GM18909 (cell line): Measurements from ENCODE around the gene CALML6.

Experiments used
- ATAC-seq: cut with Tn5 transposase; IDR thresholded peaks from one replicate; pipeline ENCODE4 v1.9.1; 2021; ENCODE audit warnings: mild to moderate bottlenecking; ENCODE audit not compliant: unreplicated experiment, poor library complexity

The CALML6 gene

DNA sequence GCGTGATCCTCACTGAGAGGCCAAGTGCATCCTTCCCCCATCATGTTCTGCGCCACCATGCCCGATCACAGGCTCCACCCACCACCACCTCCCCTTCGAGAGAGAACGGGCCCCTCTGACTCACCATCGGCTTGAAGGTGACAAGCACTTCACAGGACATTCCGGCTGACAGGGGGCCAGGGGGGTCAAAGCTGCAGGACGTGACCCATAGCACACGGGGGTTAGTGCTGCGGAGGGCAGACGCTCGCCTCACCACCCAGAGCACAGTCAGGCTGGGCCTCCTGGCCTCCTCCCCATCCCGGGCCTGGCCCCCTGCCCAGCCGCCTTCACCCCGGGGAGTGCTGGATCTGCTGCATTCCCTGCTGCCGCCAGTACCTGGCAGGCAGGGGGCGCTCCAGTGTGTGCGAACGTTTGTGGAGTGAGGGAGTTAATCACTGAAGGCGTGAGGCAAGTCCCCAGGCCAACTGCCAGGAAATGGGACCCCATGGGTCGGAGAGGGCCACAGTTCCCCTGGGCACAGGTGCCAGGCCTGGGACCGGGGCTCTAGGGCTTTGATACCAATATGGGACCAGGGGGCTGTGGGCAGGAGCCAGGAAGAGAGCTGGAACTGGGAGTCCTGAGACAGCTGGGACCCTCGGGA lies 44.9 kb downstream of the CALML6 start:
- no peak for ATAC-seq

GRCh38 chr1:1960480-1961196 lies 45.6 kb downstream of the CALML6 start:
- no peak for ATAC-seq

- ATAC-seq: no peak
Measured at GRCh38 chr1:1962752-1963151, 47.7 kb downstream of the CALML6 start.

GRCh38 chr1:1963570-1963969 lies 48.5 kb downstream of the CALML6 start:
- ATAC-seq: no peak

GRCh38 chr1:1964811-1965210 lies 49.8 kb downstream of the CALML6 start:
- ATAC-seq: no peak

GRCh38 chr1:1965546-1965945 lies 50.5 kb downstream of the CALML6 start:
- ATAC-seq: no peak

- ATAC-seq: no peak
Measured at GRCh38 chr1:1966071-1966740, 51.1 kb downstream of the CALML6 start.
